HCT116 (cell line): ENCODE measurements around the gene CTIF.

Source experiments
- ATF3 ChIP-seq: IDR thresholded peaks from 2 replicates; pipeline ENCODE4 v1.6.1; 2012
- POLR2A ChIP-seq: IDR thresholded peaks from 2 replicates; pipeline ENCODE4 v1.7.0; 2011; ENCODE audit warnings: borderline replicate concordance; ENCODE audit not compliant: insufficient read depth, insufficient read length; ENCODE audit errors: extremely low read depth
- TF ChIP-seq, protein P1 (sequence below), 3 experiments: fragments of 200-600 bp in 1 of 3; sonication (generic) in 1 of 3; IDR thresholded peaks in 2 of 3; conservative IDR thresholded peaks in 1 of 3; 2 replicates each; pipeline ENCODE4 v1.5.1; 2012 to 2017; ENCODE audit warnings: low read depth in 2 of 3, low read length in 2 of 3, antibody characterized with exemption in 1 of 3, borderline replicate concordance in 1 of 3, control low read depth in 1 of 3, mild to moderate bottlenecking in 1 of 3, mixed read lengths in 1 of 3, mixed run types in 1 of 3, moderate library complexity in 1 of 3; ENCODE audit not compliant: insufficient read depth in 1 of 3
- TF ChIP-seq, protein P2 (sequence below): IDR thresholded peaks from 2 replicates; pipeline ENCODE4 v1.6.1; 2012; ENCODE audit warnings: low read depth

GRCh38 chr18:48634975-48635374, 96.1 kb downstream of the CTIF start:
- TF ChIP-seq, protein P1, sequence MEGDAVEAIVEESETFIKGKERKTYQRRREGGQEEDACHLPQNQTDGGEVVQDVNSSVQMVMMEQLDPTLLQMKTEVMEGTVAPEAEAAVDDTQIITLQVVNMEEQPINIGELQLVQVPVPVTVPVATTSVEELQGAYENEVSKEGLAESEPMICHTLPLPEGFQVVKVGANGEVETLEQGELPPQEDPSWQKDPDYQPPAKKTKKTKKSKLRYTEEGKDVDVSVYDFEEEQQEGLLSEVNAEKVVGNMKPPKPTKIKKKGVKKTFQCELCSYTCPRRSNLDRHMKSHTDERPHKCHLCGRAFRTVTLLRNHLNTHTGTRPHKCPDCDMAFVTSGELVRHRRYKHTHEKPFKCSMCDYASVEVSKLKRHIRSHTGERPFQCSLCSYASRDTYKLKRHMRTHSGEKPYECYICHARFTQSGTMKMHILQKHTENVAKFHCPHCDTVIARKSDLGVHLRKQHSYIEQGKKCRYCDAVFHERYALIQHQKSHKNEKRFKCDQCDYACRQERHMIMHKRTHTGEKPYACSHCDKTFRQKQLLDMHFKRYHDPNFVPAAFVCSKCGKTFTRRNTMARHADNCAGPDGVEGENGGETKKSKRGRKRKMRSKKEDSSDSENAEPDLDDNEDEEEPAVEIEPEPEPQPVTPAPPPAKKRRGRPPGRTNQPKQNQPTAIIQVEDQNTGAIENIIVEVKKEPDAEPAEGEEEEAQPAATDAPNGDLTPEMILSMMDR (IDR thresholded peaks at IDR 0.05 in 2 of 3, conservative IDR thresholded peaks at IDR 0.05 in 1 of 3; ENCODE audit: borderline replicate concordance in 1 of 3, insufficient read depth in 1 of 3, low read depth in 2 of 3, low read length in 2 of 3): no peak
- TF ChIP-seq ATF3 (no peak), POLR2A (no peak)
- TF ChIP-seq, protein P2, sequence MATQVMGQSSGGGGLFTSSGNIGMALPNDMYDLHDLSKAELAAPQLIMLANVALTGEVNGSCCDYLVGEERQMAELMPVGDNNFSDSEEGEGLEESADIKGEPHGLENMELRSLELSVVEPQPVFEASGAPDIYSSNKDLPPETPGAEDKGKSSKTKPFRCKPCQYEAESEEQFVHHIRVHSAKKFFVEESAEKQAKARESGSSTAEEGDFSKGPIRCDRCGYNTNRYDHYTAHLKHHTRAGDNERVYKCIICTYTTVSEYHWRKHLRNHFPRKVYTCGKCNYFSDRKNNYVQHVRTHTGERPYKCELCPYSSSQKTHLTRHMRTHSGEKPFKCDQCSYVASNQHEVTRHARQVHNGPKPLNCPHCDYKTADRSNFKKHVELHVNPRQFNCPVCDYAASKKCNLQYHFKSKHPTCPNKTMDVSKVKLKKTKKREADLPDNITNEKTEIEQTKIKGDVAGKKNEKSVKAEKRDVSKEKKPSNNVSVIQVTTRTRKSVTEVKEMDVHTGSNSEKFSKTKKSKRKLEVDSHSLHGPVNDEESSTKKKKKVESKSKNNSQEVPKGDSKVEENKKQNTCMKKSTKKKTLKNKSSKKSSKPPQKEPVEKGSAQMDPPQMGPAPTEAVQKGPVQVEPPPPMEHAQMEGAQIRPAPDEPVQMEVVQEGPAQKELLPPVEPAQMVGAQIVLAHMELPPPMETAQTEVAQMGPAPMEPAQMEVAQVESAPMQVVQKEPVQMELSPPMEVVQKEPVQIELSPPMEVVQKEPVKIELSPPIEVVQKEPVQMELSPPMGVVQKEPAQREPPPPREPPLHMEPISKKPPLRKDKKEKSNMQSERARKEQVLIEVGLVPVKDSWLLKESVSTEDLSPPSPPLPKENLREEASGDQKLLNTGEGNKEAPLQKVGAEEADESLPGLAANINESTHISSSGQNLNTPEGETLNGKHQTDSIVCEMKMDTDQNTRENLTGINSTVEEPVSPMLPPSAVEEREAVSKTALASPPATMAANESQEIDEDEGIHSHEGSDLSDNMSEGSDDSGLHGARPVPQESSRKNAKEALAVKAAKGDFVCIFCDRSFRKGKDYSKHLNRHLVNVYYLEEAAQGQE: no peak
